Fibroblast of pulmonary artery (primary cell): ENCODE measurements around the gene PDX1.

Experiments
- DNase-seq: peaks from one replicate; pipeline ENCODE4 v3.0.0-alpha.2; 2010; ENCODE audit warnings: low read depth
- H3K4me3 ChIP-seq: replicated peaks from 2 replicates; pipeline ENCODE4 v1.5.1; 2011; ENCODE audit warnings: low read depth, mild to moderate bottlenecking, control low read depth, low read length, moderate library complexity
- TF ChIP-seq, protein P1 (sequence below): IDR thresholded peaks from 2 replicates; pipeline ENCODE4 v1.5.1; 2011; ENCODE audit warnings: mild to moderate bottlenecking, control low read depth, low read length, inconsistent platforms; ENCODE audit errors: missing control alignments

Gene PDX1

DNA sequence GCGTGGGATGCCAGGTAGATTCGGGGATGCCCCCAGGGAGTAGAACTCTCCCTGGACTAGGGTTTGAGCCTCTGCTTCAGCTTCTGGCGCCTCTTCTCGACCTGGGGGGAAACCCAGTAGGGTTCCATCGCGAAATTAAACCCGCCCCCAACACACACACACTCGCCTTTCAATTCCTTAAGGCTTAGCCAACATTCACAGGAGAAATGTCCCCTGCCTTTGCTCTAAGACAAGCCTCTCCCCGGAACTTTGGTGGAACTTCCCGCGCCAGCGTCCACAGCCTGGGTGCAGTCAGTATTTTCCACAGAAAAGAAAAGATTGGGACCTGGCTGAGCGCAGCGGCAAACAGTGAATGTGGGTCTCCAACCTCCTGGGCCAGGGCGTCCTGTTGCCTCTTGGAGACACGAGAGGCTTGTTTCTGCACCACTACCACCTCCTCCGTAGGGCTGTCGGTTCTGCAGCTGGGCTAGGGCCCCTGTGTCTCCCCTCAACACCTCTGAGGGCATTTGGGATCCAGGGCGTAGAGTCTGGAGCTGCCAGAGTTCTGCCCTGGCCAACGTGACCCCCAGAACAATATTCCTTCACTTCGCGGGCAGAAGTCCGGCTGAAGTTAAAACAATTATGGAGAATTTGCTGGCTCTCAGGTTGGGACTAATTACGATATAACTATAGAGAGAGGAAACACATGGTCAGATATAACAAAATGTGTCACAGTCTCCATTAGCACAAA is 3.2 kb downstream of the PDX1 start:
- no peak for DNase-seq
- H3K4me3 ChIP-seq, result no peak overlapping the region
- TF ChIP-seq, protein P1, sequence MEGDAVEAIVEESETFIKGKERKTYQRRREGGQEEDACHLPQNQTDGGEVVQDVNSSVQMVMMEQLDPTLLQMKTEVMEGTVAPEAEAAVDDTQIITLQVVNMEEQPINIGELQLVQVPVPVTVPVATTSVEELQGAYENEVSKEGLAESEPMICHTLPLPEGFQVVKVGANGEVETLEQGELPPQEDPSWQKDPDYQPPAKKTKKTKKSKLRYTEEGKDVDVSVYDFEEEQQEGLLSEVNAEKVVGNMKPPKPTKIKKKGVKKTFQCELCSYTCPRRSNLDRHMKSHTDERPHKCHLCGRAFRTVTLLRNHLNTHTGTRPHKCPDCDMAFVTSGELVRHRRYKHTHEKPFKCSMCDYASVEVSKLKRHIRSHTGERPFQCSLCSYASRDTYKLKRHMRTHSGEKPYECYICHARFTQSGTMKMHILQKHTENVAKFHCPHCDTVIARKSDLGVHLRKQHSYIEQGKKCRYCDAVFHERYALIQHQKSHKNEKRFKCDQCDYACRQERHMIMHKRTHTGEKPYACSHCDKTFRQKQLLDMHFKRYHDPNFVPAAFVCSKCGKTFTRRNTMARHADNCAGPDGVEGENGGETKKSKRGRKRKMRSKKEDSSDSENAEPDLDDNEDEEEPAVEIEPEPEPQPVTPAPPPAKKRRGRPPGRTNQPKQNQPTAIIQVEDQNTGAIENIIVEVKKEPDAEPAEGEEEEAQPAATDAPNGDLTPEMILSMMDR, result no peak

DNA sequence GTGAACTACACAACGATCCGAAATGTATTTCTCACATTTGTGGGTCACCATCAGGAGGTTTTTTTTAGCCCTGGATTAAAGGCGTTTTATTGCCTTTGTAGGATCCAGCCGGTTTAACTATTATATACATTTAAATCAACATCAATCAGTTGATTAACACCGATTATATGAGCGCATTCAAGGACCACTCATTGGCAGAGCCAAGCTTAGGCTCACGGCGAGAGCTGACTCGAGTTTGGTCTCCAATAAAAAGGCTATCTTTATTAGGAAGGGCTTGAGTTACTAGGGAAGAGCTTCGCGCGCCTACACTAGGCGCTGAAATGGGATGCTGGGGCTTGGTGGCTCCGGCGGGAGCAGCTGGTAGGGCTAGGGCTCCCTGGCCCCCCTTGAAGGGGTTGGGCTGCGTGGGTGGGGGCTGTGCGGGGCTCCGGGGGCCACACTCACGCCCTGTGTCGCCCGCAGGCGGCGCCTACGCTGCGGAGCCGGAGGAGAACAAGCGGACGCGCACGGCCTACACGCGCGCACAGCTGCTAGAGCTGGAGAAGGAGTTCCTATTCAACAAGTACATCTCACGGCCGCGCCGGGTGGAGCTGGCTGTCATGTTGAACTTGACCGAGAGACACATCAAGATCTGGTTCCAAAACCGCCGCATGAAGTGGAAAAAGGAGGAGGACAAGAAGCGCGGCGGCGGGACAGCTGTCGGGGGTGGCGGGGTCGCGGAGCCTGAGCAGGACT is 4.2 kb downstream of the PDX1 start:
- TF ChIP-seq, protein P1, result no peak
- DNase-seq, result no peak
- no peak overlapping the region for H3K4me3 ChIP-seq

DNA sequence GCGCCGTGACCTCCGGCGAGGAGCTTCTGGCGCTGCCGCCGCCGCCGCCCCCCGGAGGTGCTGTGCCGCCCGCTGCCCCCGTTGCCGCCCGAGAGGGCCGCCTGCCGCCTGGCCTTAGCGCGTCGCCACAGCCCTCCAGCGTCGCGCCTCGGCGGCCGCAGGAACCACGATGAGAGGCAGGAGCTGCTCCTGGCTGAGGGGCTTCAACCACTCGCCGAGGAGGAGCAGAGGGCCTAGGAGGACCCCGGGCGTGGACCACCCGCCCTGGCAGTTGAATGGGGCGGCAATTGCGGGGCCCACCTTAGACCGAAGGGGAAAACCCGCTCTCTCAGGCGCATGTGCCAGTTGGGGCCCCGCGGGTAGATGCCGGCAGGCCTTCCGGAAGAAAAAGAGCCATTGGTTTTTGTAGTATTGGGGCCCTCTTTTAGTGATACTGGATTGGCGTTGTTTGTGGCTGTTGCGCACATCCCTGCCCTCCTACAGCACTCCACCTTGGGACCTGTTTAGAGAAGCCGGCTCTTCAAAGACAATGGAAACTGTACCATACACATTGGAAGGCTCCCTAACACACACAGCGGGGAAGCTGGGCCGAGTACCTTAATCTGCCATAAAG is 4.8 kb downstream of the PDX1 start:
- no peak for DNase-seq
- H3K4me3 ChIP-seq, result no peak overlapping the region
- TF ChIP-seq, protein P1, result no peak

DNA sequence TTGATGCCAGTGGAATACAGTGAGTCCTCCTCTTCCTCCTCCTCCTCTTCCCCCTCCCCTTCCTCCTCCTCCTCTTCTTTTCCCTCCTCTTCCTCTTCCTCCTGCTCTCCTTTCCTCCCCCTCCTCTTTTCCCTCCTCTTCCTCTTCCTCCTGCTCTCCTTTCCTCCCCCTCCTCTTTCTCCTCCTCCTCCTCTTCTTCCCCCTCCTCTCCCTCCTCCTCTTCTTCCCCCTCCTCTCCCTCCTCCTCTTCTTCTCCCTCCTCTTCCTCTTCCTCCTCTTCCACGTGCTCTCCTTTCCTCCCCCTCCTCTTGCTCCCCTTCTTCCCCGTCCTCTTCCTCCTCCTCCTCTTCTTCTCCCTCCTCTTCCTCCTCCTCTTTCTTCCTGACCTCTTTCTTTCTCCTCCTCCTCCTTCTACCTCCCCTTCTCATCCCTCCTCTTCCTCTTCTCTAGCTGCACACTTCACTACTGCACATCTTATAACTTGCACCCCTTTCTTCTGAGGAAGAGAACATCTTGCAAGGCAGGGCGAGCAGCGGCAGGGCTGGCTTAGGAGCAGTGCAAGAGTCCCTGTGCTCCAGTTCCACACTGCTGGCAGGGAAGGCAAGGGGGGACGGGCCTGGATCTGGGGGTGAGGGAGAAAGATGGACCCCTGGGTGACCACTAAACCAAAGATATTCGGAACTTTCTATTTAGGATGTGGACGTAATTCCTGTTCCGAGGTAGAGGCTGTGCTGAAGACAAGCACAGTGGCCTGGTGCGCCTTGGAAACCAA is 5.6 kb downstream of the PDX1 start:
- TF ChIP-seq, protein P1, result no peak
- no peak for DNase-seq
- no peak overlapping the region for H3K4me3 ChIP-seq

DNA sequence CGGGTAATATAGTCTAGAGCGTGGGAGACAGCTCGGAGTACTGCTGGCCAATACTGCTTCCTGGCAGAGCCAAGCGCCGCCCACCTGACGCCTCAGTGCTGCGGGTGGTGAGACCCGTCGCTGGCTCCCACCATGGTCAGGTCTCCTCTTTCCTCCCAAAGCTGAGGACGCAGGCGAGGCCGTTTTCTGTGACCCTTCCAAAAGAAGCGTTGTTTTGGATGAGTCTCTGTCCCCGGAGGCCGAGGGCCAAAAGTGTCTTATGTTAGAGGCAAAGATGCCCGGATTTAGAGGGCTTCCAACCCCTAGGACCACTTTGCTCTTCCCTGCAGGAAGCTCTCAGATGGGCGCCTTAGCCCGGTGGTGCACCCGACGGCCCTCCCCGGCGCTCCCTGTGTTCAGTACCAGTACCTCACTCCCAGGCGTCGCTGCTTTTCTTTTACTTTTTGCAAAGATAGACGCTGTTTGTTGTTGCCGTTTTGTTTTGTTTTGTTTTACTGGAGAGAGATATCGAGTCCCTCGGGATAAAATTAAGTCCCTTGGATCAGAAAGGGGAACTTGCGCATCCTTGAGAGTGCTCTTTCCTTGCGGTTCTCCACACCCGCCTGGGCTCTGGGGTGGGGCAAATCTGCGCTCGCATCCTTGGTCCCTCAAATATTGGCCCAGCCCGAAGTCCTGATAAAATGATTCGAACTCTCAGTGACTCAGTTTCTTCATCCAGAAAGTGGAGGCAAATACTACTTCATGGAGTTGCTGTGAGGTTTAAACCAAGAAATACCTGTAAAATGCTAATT is 7.0 kb downstream of the PDX1 start:
- TF ChIP-seq, protein P1, result no peak
- DNase-seq, result no peak
- H3K4me3 ChIP-seq, result no peak overlapping the region
